Pulmonary artery endothelial cell (primary cell): ENCODE measurements around the gene IL18. TPM values are rescaled to one million over a fixed set of nuclear protein-coding genes. Genes with fewer than 3 reads are reported as not detected.
"Not testable (repeated sequence)": the region's sequence is repeated elsewhere in the genome, so short reads cannot be mapped to it uniquely, and the experiment has no call there.

ENCODE experiments used
- DNase-seq: peaks from one replicate; pipeline ENCODE4 v3.0.0-alpha.2; 2011; ENCODE audit warnings: low read depth, low spot score
- total RNA-seq: library from RNA; depleted of rRNA; stranded (reverse); fragments of >200 nt; gene quantifications from 2 replicates; pipeline ENCODE4 v1.2.3, GENCODE V29; 2014

The IL18 gene
- total RNA-seq, 1 donor from 2014 or later: 0.99 TPM

- no peak for DNase-seq
Observed at GRCh38 chr11:112121981-112122615, 41.8 kb downstream of the IL18 start.

- DNase-seq: no peak
Observed at GRCh38 chr11:112118176-112118575, 45.7 kb downstream of the IL18 start.

DNA sequence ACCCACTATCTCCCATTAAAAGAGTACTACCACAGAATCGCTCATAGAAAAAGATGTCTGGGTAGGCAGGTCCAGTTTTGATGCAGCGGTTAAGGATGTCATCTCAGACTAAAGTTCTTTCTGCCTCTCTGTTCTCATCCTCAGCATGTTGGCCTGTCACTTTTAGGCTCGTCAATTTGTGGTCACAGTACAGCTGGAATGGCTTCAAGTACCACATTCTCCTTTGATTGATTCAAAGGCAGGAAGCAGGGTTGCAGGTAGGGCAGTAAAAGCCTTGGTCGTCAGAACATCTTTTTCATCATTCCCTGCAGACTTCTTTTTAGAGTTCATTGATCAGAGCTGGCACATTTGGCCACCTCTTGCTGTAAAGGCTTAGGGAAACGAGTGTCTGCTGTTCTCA is 48.5 kb downstream of the IL18 start:
- no peak for DNase-seq

GRCh38 chr11:112114460-112114859 is 49.4 kb downstream of the IL18 start:
- DNase-seq: no peak

DNA sequence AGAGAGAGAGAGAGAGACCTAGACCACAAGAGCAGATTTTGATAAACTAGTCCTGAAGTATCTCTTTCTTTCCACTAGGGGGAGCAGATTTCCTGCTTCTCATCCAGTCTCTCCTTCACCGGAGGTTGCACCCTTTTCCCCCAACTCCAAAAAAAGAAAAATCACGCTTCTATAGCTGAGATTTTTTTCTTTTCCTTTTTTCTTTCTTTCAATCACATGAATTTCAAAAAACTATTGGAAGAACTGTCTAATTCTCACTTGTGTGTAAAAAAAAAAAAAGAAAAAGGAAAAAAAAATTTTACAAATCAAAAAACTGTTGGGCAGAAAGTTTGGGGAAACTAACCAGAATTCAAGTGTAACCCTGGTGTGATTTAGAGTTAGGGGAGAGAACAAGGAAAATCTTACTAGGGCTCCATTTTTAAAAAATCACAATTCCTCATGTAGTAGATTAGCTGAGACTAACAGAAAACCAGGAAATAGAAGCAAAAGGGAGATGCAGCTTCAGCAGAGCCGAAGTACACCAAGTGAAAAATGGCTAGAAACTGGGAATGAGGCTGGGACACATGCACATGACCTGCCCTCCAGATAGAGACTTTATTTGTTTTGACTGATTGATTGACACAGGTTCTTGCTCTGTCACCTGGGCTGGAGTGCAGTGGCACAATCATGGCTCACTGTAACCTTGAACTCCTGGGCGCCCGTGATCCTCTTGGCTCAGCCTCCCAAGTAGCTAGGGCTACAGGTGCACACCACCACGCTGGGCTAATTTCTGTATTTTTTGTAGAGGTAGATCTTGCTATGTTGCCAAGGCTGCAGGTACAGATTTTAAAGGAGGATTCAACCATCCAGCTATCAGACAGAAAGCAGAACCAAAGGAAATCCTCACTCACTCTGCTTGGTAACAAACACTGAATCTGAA is 50.1 kb downstream of the IL18 start:
- no peak for DNase-seq

GRCh38 chr11:112106070-112106469 is 57.8 kb downstream of the IL18 start:
- no peak for DNase-seq

- DNase-seq: no peak
Observed at GRCh38 chr11:112103446-112103845, 60.4 kb downstream of the IL18 start.

DNA sequence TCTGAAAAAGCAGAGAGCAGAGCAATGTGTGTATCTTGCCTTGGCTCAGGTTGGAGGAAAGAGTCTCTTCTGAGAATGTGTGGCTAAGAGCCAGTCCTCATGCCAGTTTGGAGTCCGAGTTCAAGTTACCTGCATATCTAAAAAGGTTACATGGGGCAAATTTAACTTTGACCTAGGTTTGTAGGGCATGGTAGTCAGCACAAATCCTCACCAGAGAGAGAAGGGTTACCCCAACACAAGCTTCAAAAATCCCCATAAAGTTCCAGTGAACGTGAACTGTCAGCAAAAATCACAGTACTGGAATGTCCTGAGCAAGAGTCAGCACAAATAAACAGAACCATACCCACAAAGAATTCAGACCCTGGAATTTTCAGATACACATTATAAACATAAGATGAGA is 63.4 kb downstream of the IL18 start:
- no peak for DNase-seq

DNA sequence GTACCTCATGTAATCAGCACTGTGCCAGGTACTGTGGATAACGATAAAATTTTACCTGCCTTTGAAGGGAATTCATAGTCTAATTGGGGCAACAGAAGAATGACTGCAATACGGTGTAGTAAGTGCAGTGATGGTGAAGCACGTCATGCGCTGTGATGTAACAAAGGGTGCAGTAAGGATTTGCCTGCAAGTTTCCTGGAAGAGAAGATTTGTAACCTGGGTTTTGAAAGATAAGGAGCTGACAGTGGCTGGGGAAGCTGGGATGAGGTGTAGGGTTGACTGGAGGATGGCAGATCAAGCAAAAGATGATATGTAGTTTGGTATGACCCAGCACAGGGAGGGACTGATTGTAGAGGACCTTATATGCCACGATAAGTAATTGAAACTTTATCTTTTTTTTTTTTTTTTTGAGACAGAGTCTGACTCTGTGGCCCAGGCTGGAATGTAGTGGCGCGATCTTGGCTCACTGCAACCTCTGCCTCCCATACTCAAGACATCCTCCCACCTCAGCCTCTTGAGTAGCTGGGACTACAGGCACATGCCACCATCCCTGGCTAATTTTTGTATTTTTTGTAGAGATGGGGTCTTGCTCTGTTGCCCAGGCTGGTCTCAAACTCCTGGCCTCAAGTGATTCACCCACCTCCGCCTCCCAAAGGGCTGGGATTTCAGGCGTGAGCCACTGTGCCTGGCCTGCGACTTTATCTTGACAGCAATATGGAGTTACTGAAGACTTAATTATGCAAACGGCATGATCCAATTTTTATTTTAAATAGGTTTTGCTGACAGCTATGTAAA is 66.0 kb downstream of the IL18 start:
- no peak for DNase-seq

DNA sequence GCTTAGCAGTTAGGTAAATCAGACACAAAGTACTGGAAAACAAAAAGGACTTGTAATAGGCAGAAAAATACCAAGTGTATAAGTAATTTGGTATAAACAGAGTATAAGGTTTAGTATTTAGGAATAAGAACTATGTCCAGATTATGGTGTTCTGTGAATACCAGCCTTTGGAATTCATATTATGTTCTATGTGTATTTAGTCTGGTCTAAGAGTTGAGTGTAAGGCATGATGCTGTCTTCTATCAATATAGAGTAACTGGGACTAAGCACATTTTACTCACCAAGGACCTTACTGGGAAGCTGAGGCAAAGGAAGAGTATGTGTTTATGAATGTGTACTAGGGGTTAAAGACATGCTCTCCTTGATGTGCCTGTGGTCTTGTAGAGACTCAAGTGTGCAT is 67.7 kb downstream of the IL18 start:
- no peak for DNase-seq

DNA sequence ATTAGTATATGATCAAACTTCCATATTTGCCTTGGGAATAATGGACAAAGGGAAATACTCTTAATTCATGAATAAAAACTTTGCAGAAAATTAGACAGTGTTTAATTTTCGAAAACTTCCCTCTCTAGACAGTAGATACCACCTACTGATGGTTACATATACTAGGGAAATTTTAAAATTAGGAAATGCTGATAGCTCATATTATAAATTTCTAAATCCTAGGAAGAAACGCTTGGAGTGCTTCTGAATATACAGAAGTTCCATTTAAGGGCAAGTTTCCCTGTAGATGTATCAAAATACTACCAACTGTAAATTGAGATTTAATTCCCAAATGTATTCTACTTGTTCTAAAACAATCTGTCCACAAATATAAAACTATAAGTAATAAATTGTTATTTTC is 68.6 kb downstream of the IL18 start:
- not testable (repeated sequence) for DNase-seq

Other genes with a start within 250 kb of the IL18 start
- 0.20 TPM in 1 of 2 replicates, not detected in the other for gene C11orf52, start 245.2 kb downstream of the IL18 start, total RNA-seq
- 27.4 and 33.9 TPM in 2 replicates for gene DIXDC1, start 226.8 kb downstream of the IL18 start, total RNA-seq
- gene DLAT, start 138.7 kb downstream of the IL18 start, total RNA-seq: 37.9 and 52.5 TPM in 2 replicates
- 0.56 and 1.3 TPM in 2 replicates for gene PIH1D2, start 90.1 kb downstream of the IL18 start, total RNA-seq
- gene NKAPD1, start 89.8 kb downstream of the IL18 start, total RNA-seq: 19.5 and 20.4 TPM in 2 replicates
- 69.8 and 101 TPM in 2 replicates for gene TIMM8B, start 77.3 kb downstream of the IL18 start, total RNA-seq
- 164 and 252 TPM in 2 replicates for gene SDHD, start 77.2 kb downstream of the IL18 start, total RNA-seq
- gene TEX12, start 3.3 kb upstream of the IL18 start, total RNA-seq: not detected in 2 replicates
- 0.33 and 1.8 TPM in 2 replicates for gene BCO2, start 11.4 kb upstream of the IL18 start, total RNA-seq
- gene PTS, start 62.3 kb upstream of the IL18 start, total RNA-seq: 26.5 and 39.1 TPM in 2 replicates
- not detected in 2 replicates for gene PLET1, start 96.8 kb upstream of the IL18 start, total RNA-seq